ENCODE results near the gene SPDYA. TPM values are rescaled to one million over a fixed set of nuclear protein-coding genes. Genes with fewer than 3 reads are reported as not detected.

SPDYA gene
- total and polyA plus RNA-seq, 2 of the 13 experiments (the other 11 are each of a cell fraction or from before 2014, with no cell fraction given) = 0.32 to 0.75 TPM

GRCh38 chr2:28871620-28872019 is 61.0 kb downstream of the SPDYA start:
- TF ChIP-seq, protein P1, sequence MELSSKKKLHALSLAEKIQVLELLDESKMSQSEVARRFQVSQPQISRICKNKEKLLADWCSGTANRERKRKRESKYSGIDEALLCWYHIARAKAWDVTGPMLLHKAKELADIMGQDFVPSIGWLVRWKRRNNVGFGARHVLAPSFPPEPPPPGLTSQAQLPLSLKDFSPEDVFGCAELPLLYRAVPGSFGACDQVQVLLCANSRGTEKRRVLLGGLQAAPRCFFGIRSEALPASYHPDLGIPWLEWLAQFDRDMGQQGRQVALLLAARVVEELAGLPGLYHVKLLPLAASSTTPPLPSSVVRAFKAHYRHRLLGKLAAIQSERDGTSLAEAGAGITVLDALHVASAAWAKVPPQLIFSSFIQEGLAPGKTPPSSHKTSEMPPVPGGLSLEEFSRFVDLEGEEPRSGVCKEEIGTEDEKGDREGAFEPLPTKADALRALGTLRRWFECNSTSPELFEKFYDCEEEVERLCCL (CRISPR knock-in tag; IDR thresholded peaks at IDR 0.05; ENCODE audit: borderline replicate concordance) = no peak
- TF ChIP-seq ZNF530 (CRISPR knock-in tag; IDR thresholded peaks at IDR 0.05; ENCODE audit: low read depth) (no peak), ZFP41 (CRISPR knock-in tag; IDR thresholded peaks at IDR 0.05; ENCODE audit: borderline replicate concordance) (no peak), TFDP1 (CRISPR knock-in tag; IDR thresholded peaks at IDR 0.05; ENCODE audit: borderline replicate concordance) (no peak), ZNF724P (CRISPR knock-in tag; IDR thresholded peaks at IDR 0.05; ENCODE audit: borderline replicate concordance) (peak; percentile 95), HNF4G (IDR thresholded peaks at IDR 0.05; ENCODE audit: borderline replicate concordance, low read depth, low read length) (0 out of 2 replicates have a peak, but pooled peaks have one; percentile 15), HNF4G (CRISPR knock-in tag; IDR thresholded peaks at IDR 0.05; ENCODE audit: borderline replicate concordance, low read depth) (no peak), ZNF776 (CRISPR knock-in tag; IDR thresholded peaks at IDR 0.05) (no peak), NPAS2 (CRISPR knock-in tag; IDR thresholded peaks at IDR 0.05; ENCODE audit: borderline replicate concordance) (no peak), HNF4A (CRISPR knock-in tag; IDR thresholded peaks at IDR 0.05) (peak; percentile 78), ZFX (CRISPR knock-in tag; IDR thresholded peaks at IDR 0.05; ENCODE audit: low read depth) (no peak), SAP130 (CRISPR knock-in tag; IDR thresholded peaks at IDR 0.05; ENCODE audit: low read depth) (peak; percentile 27; the same call in 1 of the 2 replicates)
- TF ChIP-seq, protein P2, sequence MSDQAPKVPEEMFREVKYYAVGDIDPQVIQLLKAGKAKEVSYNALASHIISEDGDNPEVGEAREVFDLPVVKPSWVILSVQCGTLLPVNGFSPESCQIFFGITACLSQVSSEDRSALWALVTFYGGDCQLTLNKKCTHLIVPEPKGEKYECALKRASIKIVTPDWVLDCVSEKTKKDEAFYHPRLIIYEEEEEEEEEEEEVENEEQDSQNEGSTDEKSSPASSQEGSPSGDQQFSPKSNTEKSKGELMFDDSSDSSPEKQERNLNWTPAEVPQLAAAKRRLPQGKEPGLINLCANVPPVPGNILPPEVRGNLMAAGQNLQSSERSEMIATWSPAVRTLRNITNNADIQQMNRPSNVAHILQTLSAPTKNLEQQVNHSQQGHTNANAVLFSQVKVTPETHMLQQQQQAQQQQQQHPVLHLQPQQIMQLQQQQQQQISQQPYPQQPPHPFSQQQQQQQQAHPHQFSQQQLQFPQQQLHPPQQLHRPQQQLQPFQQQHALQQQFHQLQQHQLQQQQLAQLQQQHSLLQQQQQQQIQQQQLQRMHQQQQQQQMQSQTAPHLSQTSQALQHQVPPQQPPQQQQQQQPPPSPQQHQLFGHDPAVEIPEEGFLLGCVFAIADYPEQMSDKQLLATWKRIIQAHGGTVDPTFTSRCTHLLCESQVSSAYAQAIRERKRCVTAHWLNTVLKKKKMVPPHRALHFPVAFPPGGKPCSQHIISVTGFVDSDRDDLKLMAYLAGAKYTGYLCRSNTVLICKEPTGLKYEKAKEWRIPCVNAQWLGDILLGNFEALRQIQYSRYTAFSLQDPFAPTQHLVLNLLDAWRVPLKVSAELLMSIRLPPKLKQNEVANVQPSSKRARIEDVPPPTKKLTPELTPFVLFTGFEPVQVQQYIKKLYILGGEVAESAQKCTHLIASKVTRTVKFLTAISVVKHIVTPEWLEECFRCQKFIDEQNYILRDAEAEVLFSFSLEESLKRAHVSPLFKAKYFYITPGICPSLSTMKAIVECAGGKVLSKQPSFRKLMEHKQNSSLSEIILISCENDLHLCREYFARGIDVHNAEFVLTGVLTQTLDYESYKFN (CRISPR knock-in tag; conservative IDR thresholded peaks at IDR 0.05) = 0 out of 2 replicates have a peak, but pooled peaks have one; percentile 18
- WGBS (ENCODE audit: low lambda C conversion rate) = 23% methylated on average over 3 of the region's 3 CpGs
- H3K4me2 ChIP-seq (ENCODE audit: low read depth, low read length) = peak overlapping the region; percentile 81
- no TSS peak for BruUV-seq (replicated peaks)
- no peak overlapping the region for H3K9ac ChIP-seq (ENCODE audit: insufficient read depth, low read depth, low read length)
- H3K79me2 ChIP-seq (ENCODE audit: insufficient read depth, low read length) = peaks cover 32% of the 10 kb centered on the region
- H4K20me1 ChIP-seq (ENCODE audit: insufficient read depth, low read length) = no peaks in the 10 kb centered on the region
- intact Hi-C loops (cut with micrococcal nuclease; ENCODE audit: unreplicated experiment) = no loop called here
- no peaks in the 10 kb centered on the region for H3K9me3 ChIP-seq (ENCODE audit: low read length)
- H3K36me3 ChIP-seq (replicated peaks in 1 of 2; ENCODE audit: control insufficient read depth in 1 of 2, insufficient read depth in 2 of 2, low read length in 2 of 2) = peaks cover 0 to 9% of the 10 kb centered on the region in 2 experiments; a peak in 1 of 5 replicates
- FAIRE-seq (peak; percentile 43), DNase-seq (ENCODE audit: low spot score) (peak; percentile 58), ATAC-seq (peak; percentile 40)
- peak overlapping the region; percentile 20 for H2AFZ ChIP-seq (ENCODE audit: low read length)
- in situ Hi-C loops (cut with HindIII; ENCODE audit: extremely low pct_ligation_motif_present, low pct_unique_long_range_greater_than_20kb) = no loop called here
- ChIA-PET CTCF (ENCODE audit: low intra/inter-chr PET ratio, low total read pairs) (no interaction called here), POLR2A (interaction anchor here (0.6 kb wide), 1 partner anchor 23 kb away, joined by 3 read pairs; the partner anchor contains the start of gene WDR43)
- peak overlapping the region; percentile 73 for H3K27ac ChIP-seq (ENCODE audit: extremely low read length, insufficient read depth, low read length)
- no peaks in the 10 kb centered on the region; a peak in 1 of 5 replicates for H3K27me3 ChIP-seq (ENCODE audit: control insufficient read depth in 1 of 2, insufficient read depth in 2 of 2, low read length in 2 of 2)
- H3K4me1 ChIP-seq (ENCODE audit: insufficient read depth, low read length) = peaks cover 52% of the 10 kb centered on the region
- H3K4me3 ChIP-seq (replicated peaks in 1 of 3; ENCODE audit: insufficient read depth in 1 of 3, low read depth in 2 of 3, low read length in 3 of 3) = 0 out of 6 replicates have a peak overlapping the region, but pooled peaks of 1 of the 3 experiments have one; percentile 14

All from HepG2 (cell line).